Epithelial cell of prostate (primary cell): ENCODE results near the gene PAFAH1B1.
A peak's percentile ranks its signal among the peaks of the same experiment; 100 is the strongest.

ENCODE experiments used
- DNase-seq: peaks from one replicate; pipeline ENCODE4 v3.0.0-alpha.2; 2011; ENCODE audit warnings: low read depth, low spot score
- H3K27ac ChIP-seq: fragments of 450-650 bp; 2 replicates; pipeline ENCODE4 v1.5.1; 2017; ENCODE audit warnings: mild to moderate bottlenecking

The PAFAH1B1 gene

GRCh38 chr17:2700491-2701141, 107.2 kb downstream of the PAFAH1B1 start:
- H3K27ac ChIP-seq, result no peak overlapping the region
- DNase-seq, result no peak

- DNase-seq, result no peak
- H3K27ac ChIP-seq, result no peak overlapping the region
Measured at GRCh38 chr17:2701161-2701995, 107.9 kb downstream of the PAFAH1B1 start.

- no peak for DNase-seq
- no peak overlapping the region for H3K27ac ChIP-seq
Measured at GRCh38 chr17:2701996-2702741, 108.7 kb downstream of the PAFAH1B1 start.

GRCh38 chr17:2703181-2703580, 109.7 kb downstream of the PAFAH1B1 start:
- no peak overlapping the region for H3K27ac ChIP-seq
- no peak for DNase-seq

GRCh38 chr17:2703606-2704005, 110.2 kb downstream of the PAFAH1B1 start:
- no peak overlapping the region for H3K27ac ChIP-seq
- DNase-seq, result no peak

GRCh38 chr17:2704031-2704889, 110.8 kb downstream of the PAFAH1B1 start:
- no peak for DNase-seq
- no peak overlapping the region for H3K27ac ChIP-seq

- DNase-seq, result no peak
- no peak overlapping the region for H3K27ac ChIP-seq
Measured at GRCh38 chr17:2704890-2705248, 111.4 kb downstream of the PAFAH1B1 start.

- no peak for DNase-seq
- H3K27ac ChIP-seq, result no peak overlapping the region
Measured at GRCh38 chr17:2705263-2705662, 111.8 kb downstream of the PAFAH1B1 start.

GRCh38 chr17:2705888-2706795, 112.7 kb downstream of the PAFAH1B1 start:
- H3K27ac ChIP-seq, result no peak overlapping the region
- no peak for DNase-seq

- H3K27ac ChIP-seq, result no peak overlapping the region
- DNase-seq, result no peak
Measured at GRCh38 chr17:2706911-2707510, 113.6 kb downstream of the PAFAH1B1 start.

- no peak overlapping the region for H3K27ac ChIP-seq
- no peak for DNase-seq
Measured at GRCh38 chr17:2707721-2708584, 114.5 kb downstream of the PAFAH1B1 start.

GRCh38 chr17:2708585-2709182, 115.2 kb downstream of the PAFAH1B1 start:
- peak overlapping the region; percentile 69 for H3K27ac ChIP-seq
- DNase-seq, result no peak

GRCh38 chr17:2709183-2709661, 115.8 kb downstream of the PAFAH1B1 start:
- peak overlapping the region; percentile 69 for H3K27ac ChIP-seq

GRCh38 chr17:2710071-2710802, 116.8 kb downstream of the PAFAH1B1 start:
- DNase-seq, result no peak
- peak overlapping the region; percentile 69 for H3K27ac ChIP-seq

More at GRCh38 chr17:2709183-2709661, 115.8 kb downstream of the PAFAH1B1 start:
- DNase-seq, result peak; percentile 26

- H3K27ac ChIP-seq, result peak overlapping the region; percentile 69
- no peak for DNase-seq
Measured at GRCh38 chr17:2710803-2711607, 117.6 kb downstream of the PAFAH1B1 start.
